Keratinocyte (primary cell): Measurements from ENCODE around the gene ZNF396. TPM values are rescaled to one million over a fixed set of nuclear protein-coding genes. Genes with fewer than 3 reads are reported as not detected.

ENCODE experiments used
- DNase-seq: peaks from one replicate; pipeline ENCODE4 v3.0.0-alpha.2; 2011; ENCODE audit warnings: low read depth, missing footprints, low spot score
- FAIRE-seq: peaks from 2 replicates; lab custom pipeline; 2011; peaks lifted over from hg19 to GRCh38; lab: Jason Lieb, UNC
- H2AFZ ChIP-seq: 2 replicates; pipeline ENCODE4 v1.6.0; 2012; ENCODE audit warnings: low read length, control low read depth, inconsistent platforms; ENCODE audit not compliant: control insufficient read depth
- H3K27ac ChIP-seq: 2 replicates; pipeline ENCODE4 v1.5.1; 2011; ENCODE audit warnings: low read length; ENCODE audit not compliant: control insufficient read depth, insufficient read depth
- H3K27me3 ChIP-seq: 3 replicates; pipeline ENCODE4 v1.6.0; 2011; ENCODE audit warnings: low read length; ENCODE audit not compliant: control insufficient read depth, insufficient read depth; ENCODE audit errors: extremely low read depth
- H3K36me3 ChIP-seq, 2 experiments: 2 replicates in 1 of 2; 3 replicates in 1 of 2; pipeline ENCODE4 v1.5.1; 2011; ENCODE audit warnings: low read length in 2 of 2, mild to moderate bottlenecking in 1 of 2; ENCODE audit not compliant: control insufficient read depth in 2 of 2, insufficient read depth in 2 of 2; ENCODE audit errors: extremely low read depth in 1 of 2
- H3K4me1 ChIP-seq: 3 replicates; pipeline ENCODE4 v1.5.1; 2011; ENCODE audit warnings: low read length; ENCODE audit not compliant: control insufficient read depth, insufficient read depth; ENCODE audit errors: extremely low read depth
- H3K4me2 ChIP-seq: 3 replicates; pipeline ENCODE4 v1.6.0; 2011; ENCODE audit warnings: low read depth, low read length; ENCODE audit not compliant: control insufficient read depth, insufficient read depth; ENCODE audit errors: extremely low read depth
- H3K4me3 ChIP-seq, 3 experiments: fragments of 200-600 bp in 1 of 3; sonication (generic) in 1 of 3; 2 replicates in 2 of 3; 3 replicates in 1 of 3; pipeline ENCODE4 v1.5.1; 2011 to 2016; ENCODE audit warnings: low read length in 3 of 3, mild to moderate bottlenecking in 3 of 3, control low read depth in 2 of 3, inconsistent platforms in 1 of 3, low read depth in 1 of 3, mixed read lengths in 1 of 3, mixed run types in 1 of 3, moderate library complexity in 1 of 3; ENCODE audit not compliant: control insufficient read depth in 2 of 3, insufficient read depth in 2 of 3; ENCODE audit errors: extremely low read depth in 1 of 3
- H3K79me2 ChIP-seq: 2 replicates; pipeline ENCODE4 v1.6.0; 2012; ENCODE audit warnings: low read length; ENCODE audit not compliant: control insufficient read depth, insufficient read depth
- H3K9ac ChIP-seq: 3 replicates; pipeline ENCODE4 v1.6.0; 2011; ENCODE audit warnings: low read length; ENCODE audit not compliant: control insufficient read depth, insufficient read depth; ENCODE audit errors: extremely low read depth
- H3K9me1 ChIP-seq: 3 replicates; pipeline ENCODE4 v1.6.0; 2011; ENCODE audit warnings: low read length; ENCODE audit not compliant: control insufficient read depth, insufficient read depth; ENCODE audit errors: extremely low read depth
- H3K9me3 ChIP-seq: 2 replicates; pipeline ENCODE4 v1.5.1; 2012; ENCODE audit warnings: low read depth, low read length; ENCODE audit not compliant: control insufficient read depth
- H4K20me1 ChIP-seq: 3 replicates; pipeline ENCODE4 v1.6.0; 2011; ENCODE audit warnings: low read length; ENCODE audit not compliant: control insufficient read depth, insufficient read depth; ENCODE audit errors: extremely low read depth
- CTCF ChIP-seq, 3 experiments: IDR thresholded peaks in 1 of 3; conservative IDR thresholded peaks in 1 of 3; optimal IDR thresholded peaks in 1 of 3; 2 replicates in 2 of 3; 3 replicates in 1 of 3; pipeline versions ENCODE3 to v1.5.1; 2011; ENCODE audit warnings: low read length in 3 of 3, mild to moderate bottlenecking in 3 of 3, moderate library complexity in 2 of 3, control low read depth in 1 of 3, inconsistent platforms in 1 of 3; ENCODE audit not compliant: insufficient read depth in 2 of 3; ENCODE audit errors: extremely low read depth in 1 of 3
- EZH2 ChIP-seq: IDR thresholded peaks from one replicate; pipeline ENCODE4 v1.6.1; 2012; ENCODE audit warnings: inconsistent platforms, mild to moderate bottlenecking, low read length, moderate library complexity
- dilution Hi-C: fragments of 300-500 bp; cut with MboI; formaldehyde crosslinking; loops from one replicate; pipeline ENCODE4 v1.7.0; 2020; ENCODE audit warnings: low sequenced_read_pairs; ENCODE audit not compliant: extremely low pct_ligation_motif_present
- polyA plus RNA-seq, 5 experiments: library from polyadenylated mRNA; depleted of rRNA in 3 of 5; stranded (reverse) in 3 of 5; stranded (forward) in 1 of 5; unstranded in 1 of 5; fragments of >200 nt; gene quantifications; 1 replicate in 1 of 5; 2 replicates in 3 of 5; 3 replicates in 1 of 5; pipeline versions ENCODE4 v1.2.1 to v1.2.3, GENCODE V29; 2011 to 2012; ENCODE audit warnings: missing spikeins in 2 of 5, low read depth in 1 of 5, low replicate concordance in 1 of 5

The ZNF396 gene
- polyA plus RNA-seq, 1 donor (not counting 4 experiments of a cell fraction or from before 2014, with no cell fraction given) = 0.49 TPM

GRCh38 chr18:35352778-35353177 lies 24.4 kb downstream of the ZNF396 start:
- Histone ChIP-seq H3K9me1 (no peaks in the 10 kb centered on the region), H4K20me1 (no peaks in the 10 kb centered on the region), H3K79me2 (no peaks in the 10 kb centered on the region), H2AFZ (no peak overlapping the region), H3K4me1 (no peaks in the 10 kb centered on the region), H3K27ac (no peak overlapping the region), H3K27me3 (no peaks in the 10 kb centered on the region), H3K9me3 (peaks cover 4% of the 10 kb centered on the region), H3K4me2 (no peak overlapping the region), H3K9ac (no peak overlapping the region), H3K36me3 (no peaks in the 10 kb centered on the region), H3K4me3 (no peak overlapping the region)
- no peak for FAIRE-seq
- dilution Hi-C loops = no loop called here
- no peak for DNase-seq
- TF ChIP-seq EZH2 = no peak

DNA sequence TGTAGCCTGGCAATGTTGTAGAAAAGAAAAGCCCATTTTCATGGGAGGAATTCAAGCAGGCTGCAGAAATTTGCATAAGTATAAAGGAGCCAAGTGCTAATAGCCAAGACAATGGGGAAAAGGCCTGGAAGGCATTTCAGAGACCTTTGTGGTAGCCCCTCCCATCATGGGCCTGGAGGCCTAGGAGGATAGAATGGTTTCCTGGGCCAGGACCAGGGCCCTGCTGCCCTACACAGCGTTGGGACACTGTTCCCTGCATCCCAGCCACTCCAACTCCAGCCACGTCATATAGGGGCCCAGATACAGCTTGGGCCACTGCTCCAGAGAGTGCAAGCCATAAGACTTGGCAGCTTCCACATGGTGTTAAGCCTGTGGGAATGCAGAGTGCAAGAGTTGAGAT lies 24.9 kb downstream of the ZNF396 start:
- Histone ChIP-seq H3K4me2 (no peak overlapping the region), H3K36me3 (no peaks in the 10 kb centered on the region), H3K27ac (no peak overlapping the region), H3K4me1 (no peaks in the 10 kb centered on the region), H2AFZ (no peak overlapping the region), H3K9ac (no peak overlapping the region), H3K79me2 (no peaks in the 10 kb centered on the region), H4K20me1 (no peaks in the 10 kb centered on the region), H3K27me3 (no peaks in the 10 kb centered on the region), H3K9me3 (peaks cover 4% of the 10 kb centered on the region), H3K9me1 (no peaks in the 10 kb centered on the region), H3K4me3 (no peak overlapping the region)
- TF ChIP-seq CTCF (optimal IDR thresholded peaks at IDR 0.05 in 1 of 3, IDR thresholded peaks at IDR 0.05 in 1 of 3, conservative IDR thresholded peaks at IDR 0.05 in 1 of 3; ENCODE audit: extremely low read depth in 1 of 3, insufficient read depth in 2 of 3, low read length in 3 of 3) (no peak), EZH2 (no peak)
- FAIRE-seq (no peak), DNase-seq (no peak)
- dilution Hi-C loops = no loop called here

DNA sequence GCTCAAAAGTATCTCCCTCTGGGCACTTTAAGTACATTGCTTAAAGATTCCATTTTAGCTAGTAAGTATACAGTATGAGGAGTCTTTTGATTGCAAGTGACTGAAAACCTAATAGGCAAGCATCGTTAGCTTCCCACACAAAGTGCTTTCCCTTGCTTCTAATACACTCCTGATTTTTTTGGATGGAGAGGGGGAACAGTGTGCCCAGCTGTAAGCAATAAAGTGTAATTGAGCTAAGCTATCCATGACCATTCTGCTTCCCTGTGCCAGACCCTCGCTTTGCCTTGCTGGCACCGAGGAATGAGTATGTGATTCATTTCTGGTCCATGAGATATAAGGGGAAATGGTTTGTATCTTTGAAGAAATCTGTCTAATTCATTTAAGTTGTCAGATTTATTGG lies 29.1 kb downstream of the ZNF396 start:
- peaks cover 3% of the 10 kb centered on the region for H3K4me1 ChIP-seq
- no peak overlapping the region for H3K27ac ChIP-seq
- H4K20me1 ChIP-seq = peaks cover 8% of the 10 kb centered on the region
- no peak overlapping the region for H3K9ac ChIP-seq
- no peaks in the 10 kb centered on the region for H3K9me1 ChIP-seq
- peaks cover 12% of the 10 kb centered on the region for H3K79me2 ChIP-seq
- no peak overlapping the region for H3K4me3 ChIP-seq
- no peak overlapping the region for H3K4me2 ChIP-seq
- TF ChIP-seq EZH2 (no peak), CTCF (optimal IDR thresholded peaks at IDR 0.05 in 1 of 3, IDR thresholded peaks at IDR 0.05 in 1 of 3, conservative IDR thresholded peaks at IDR 0.05 in 1 of 3; ENCODE audit: extremely low read depth in 1 of 3, insufficient read depth in 2 of 3, low read length in 3 of 3) (no peak)
- FAIRE-seq (no peak), DNase-seq (no peak)
- dilution Hi-C loops = no loop called here
- H3K36me3 ChIP-seq = no peaks in the 10 kb centered on the region
- no peak overlapping the region for H2AFZ ChIP-seq
- no peaks in the 10 kb centered on the region for H3K27me3 ChIP-seq
- peaks cover 4% of the 10 kb centered on the region for H3K9me3 ChIP-seq
